ENCODE data around the gene MRPL38.
"Not testable (repeated sequence)": the region's sequence is repeated elsewhere in the genome, so short reads cannot be mapped to it uniquely, and the experiment has no call there.

MRPL38 gene

DNA sequence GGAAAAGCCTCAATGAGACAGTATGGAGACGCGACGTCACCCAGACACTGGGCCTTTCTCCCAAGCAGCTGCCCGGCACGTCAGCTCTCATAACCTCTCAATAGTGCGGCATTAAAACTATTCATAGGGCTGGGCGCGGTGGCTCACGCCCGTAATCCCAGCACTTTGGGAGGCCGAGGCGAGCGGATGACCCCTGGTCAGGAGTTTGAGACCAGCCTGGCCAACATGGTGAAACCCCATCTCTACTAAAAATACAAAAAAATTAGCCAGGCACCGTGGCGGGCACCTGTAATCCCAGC is 53.0 kb downstream of the MRPL38 start:
- DNase-seq, result not testable (repeated sequence)

DNA sequence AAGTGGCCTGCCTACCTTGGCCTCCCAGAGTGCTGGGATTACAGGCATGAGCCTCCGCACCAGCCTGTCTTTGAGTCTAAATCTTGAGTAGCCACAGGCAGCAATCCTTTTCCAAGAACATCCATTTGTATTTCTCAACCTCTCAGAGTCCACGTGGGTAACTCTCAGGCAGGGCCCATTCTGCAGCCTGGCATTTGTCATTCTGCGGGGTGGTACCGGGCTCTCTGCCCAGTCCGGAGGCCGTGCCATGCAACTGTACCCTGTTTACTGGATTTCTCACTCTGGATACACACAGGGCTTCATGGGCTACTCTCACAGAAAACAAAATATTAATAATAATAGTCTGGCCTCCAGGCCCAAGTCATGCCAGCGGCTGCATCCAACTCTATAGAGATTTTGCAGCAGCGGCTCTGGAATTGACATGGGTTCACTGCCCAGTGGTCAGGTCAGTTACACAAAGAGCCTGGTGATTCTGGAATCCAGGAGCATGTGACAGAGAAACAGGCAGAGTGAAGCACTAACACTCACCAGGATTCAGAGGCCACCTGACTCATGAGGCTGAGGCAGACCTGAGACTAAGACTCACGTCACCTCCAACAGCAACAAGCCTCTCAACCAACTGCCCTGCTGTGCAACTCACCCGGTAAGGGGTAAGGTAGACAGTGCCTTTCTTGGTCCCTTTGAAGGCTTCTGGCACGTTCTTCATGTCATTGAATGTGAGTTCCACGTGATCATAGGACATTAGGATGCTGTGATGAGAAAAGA is 53.6 kb downstream of the MRPL38 start:
- DNase-seq, result no peak

DNA sequence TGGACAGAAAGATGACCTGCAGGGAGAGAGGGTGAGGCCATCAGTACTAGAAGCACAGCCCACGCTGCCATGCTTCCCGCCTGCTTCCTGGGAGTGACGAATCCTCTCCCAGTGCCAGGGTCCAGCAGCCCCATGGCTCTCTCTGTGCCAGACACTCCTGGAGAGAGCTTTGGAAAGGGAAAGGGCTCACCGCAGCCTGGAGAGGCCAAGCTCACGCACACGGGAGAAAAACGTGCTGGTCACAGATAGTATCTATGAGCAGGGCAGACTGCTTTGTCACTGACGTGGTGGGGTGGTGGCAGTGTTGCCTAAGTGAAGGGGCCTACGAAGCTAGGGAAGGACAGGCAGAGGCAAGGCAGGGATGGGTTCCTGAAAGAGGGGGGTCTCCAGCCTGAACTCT is 55.0 kb downstream of the MRPL38 start:
- no peak for DNase-seq

DNA sequence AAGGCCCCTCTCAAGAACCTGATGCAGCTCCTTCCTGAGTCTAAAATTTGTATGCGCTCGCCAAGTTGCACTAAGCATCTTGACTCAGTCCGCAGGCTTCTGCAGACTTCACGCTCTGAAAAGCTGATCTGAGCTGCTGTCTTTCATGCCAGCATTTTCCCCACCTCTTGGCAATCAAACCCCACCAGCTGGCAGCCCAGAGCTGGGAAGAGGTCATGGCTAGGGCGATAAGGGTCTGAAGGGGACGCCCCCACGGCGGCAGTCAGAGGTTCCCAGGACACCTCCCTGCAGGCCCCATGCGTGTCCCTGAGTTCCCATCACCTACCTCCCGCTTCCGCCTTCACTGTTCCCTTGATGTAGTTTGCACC is 55.4 kb downstream of the MRPL38 start:
- no peak for DNase-seq
